ENCODE results near the gene ATG4D. TPM values are rescaled to one million over a fixed set of nuclear protein-coding genes. Genes with fewer than 3 reads are reported as not detected.
"Not testable (repeated sequence)": the region's sequence is repeated elsewhere in the genome, so short reads cannot be mapped to it uniquely, and the experiment has no call there.

ATG4D gene
- polyA plus RNA-seq, 1 of the 3 experiments (the other 2 are of a cell fraction), result 22.6 TPM

- Histone ChIP-seq H3K9me2 (no peaks in the 10 kb centered on the region), H4K20me1 (ENCODE audit: insufficient read depth) (no peaks in the 10 kb centered on the region), H3K36me3 (replicated peaks in 1 of 2; ENCODE audit: control insufficient read depth in 1 of 2, insufficient read depth in 2 of 2, low read length in 1 of 2) (no peaks in the 10 kb centered on the region), H3F3A (replicated peaks; ENCODE audit: insufficient read depth) (no peaks in the 10 kb centered on the region), H3K27me3 (ENCODE audit: insufficient read depth) (no peaks in the 10 kb centered on the region), H3K4me1 (ENCODE audit: control insufficient read depth in 1 of 2, insufficient read depth in 2 of 2, low read depth in 1 of 2, low read length in 1 of 2) (no peaks in the 10 kb centered on the region), H3K27ac (ENCODE audit: low read depth in 2 of 2, low read length in 1 of 2) (no peak overlapping the region), H3K9me3 (no peaks in the 10 kb centered on the region), H3K4me2 (no peak overlapping the region), H3K9ac (no peak overlapping the region), H2AFZ (ENCODE audit: low read depth) (no peak overlapping the region), H3K79me2 (ENCODE audit: insufficient read depth) (no peaks in the 10 kb centered on the region), H3K4me3 (ENCODE audit: low read depth in 2 of 2, low read length in 1 of 2) (no peak overlapping the region)
- DNase-seq, result no peak
- TF ChIP-seq USF2 (IDR thresholded peaks at IDR 0.05; ENCODE audit: borderline replicate concordance, low read depth, low read length), result no peak
- TF ChIP-seq NFIC (IDR thresholded peaks at IDR 0.05; ENCODE audit: borderline replicate concordance), result no peak
- TF ChIP-seq EZH2phosphoT487 (IDR thresholded peaks at IDR 0.05; ENCODE audit: borderline replicate concordance, low read depth), result no peak
- 74% methylated on average over 7 of the region's 7 CpGs for WGBS (ENCODE audit: low lambda C conversion rate)
- ChIA-PET CTCF (interaction anchor here (1.1 to 1.4 kb wide), 2 partner anchors 16 to 174 kb away, joined by 4 read pairs; no protein-coding TSS in a partner anchor), POLR2A (no interaction called here)
These were observed 18.1 kb upstream of the ATG4D start for GRCh38 chr19:10525636-10526035.

- H3K27me3 ChIP-seq (ENCODE audit: insufficient read depth); H4K20me1 ChIP-seq (ENCODE audit: insufficient read depth); H3K4me3 ChIP-seq (ENCODE audit: low read depth in 2 of 2, low read length in 1 of 2); H3K79me2 ChIP-seq (ENCODE audit: insufficient read depth); H3K9me2 ChIP-seq; H3K36me3 ChIP-seq (replicated peaks in 1 of 2; ENCODE audit: control insufficient read depth in 1 of 2, insufficient read depth in 2 of 2, low read length in 1 of 2); H3K4me2 ChIP-seq; H3K9me3 ChIP-seq; POLR2A ChIA-PET; H3K27ac ChIP-seq (ENCODE audit: low read depth in 2 of 2, low read length in 1 of 2); H3K4me1 ChIP-seq (ENCODE audit: control insufficient read depth in 1 of 2, insufficient read depth in 2 of 2, low read depth in 1 of 2, low read length in 1 of 2); DNase-seq; CTCF ChIA-PET; H3K9ac ChIP-seq; H2AFZ ChIP-seq (ENCODE audit: low read depth); H3F3A ChIP-seq (replicated peaks; ENCODE audit: insufficient read depth): not testable (repeated sequence)
- WGBS (ENCODE audit: low lambda C conversion rate), result 75% methylated on average over 8 of the region's 8 CpGs
These were observed 16.8 kb upstream of the ATG4D start for GRCh38 chr19:10526887-10527286.

- ChIA-PET POLR2A (no interaction called here), CTCF (interaction anchor here (0.6 to 4.4 kb wide), 3 partner anchors 9 to 168 kb away, joined by 3 to 18 read pairs (median 3); no protein-coding TSS in a partner anchor)
- WGBS (ENCODE audit: low lambda C conversion rate), result 88% methylated on average over 1 of the region's 1 CpG
- Histone ChIP-seq H3K4me2 (no peak overlapping the region), H3K4me1 (ENCODE audit: control insufficient read depth in 1 of 2, insufficient read depth in 2 of 2, low read depth in 1 of 2, low read length in 1 of 2) (no peaks in the 10 kb centered on the region), H3F3A (replicated peaks; ENCODE audit: insufficient read depth) (peaks cover 9% of the 10 kb centered on the region), H3K36me3 (replicated peaks in 1 of 2; ENCODE audit: control insufficient read depth in 1 of 2, insufficient read depth in 2 of 2, low read length in 1 of 2) (no peaks in the 10 kb centered on the region), H2AFZ (ENCODE audit: low read depth) (no peak overlapping the region), H3K9me3 (no peaks in the 10 kb centered on the region), H3K9me2 (no peaks in the 10 kb centered on the region), H3K27me3 (ENCODE audit: insufficient read depth) (peaks cover 9% of the 10 kb centered on the region; the same call in 1 of the 2 replicates), H4K20me1 (ENCODE audit: insufficient read depth) (no peaks in the 10 kb centered on the region), H3K4me3 (ENCODE audit: low read depth in 2 of 2, low read length in 1 of 2) (no peak overlapping the region), H3K79me2 (ENCODE audit: insufficient read depth) (no peaks in the 10 kb centered on the region), H3K9ac (no peak overlapping the region), H3K27ac (ENCODE audit: low read depth in 2 of 2, low read length in 1 of 2) (no peak overlapping the region)
- TF ChIP-seq SMC3 (IDR thresholded peaks at IDR 0.05; ENCODE audit: low read depth, low read length) (no peak), TCF12 (IDR thresholded peaks at IDR 0.05) (no peak), TEAD4 (IDR thresholded peaks at IDR 0.05; ENCODE audit: borderline replicate concordance, insufficient read depth) (no peak), ZBTB33 (IDR thresholded peaks at IDR 0.05; ENCODE audit: borderline replicate concordance, low read depth) (no peak), MAX (IDR thresholded peaks at IDR 0.05; ENCODE audit: low read depth) (no peak), RFX5 (IDR thresholded peaks at IDR 0.05; ENCODE audit: low read length) (no peak), FOXM1 (IDR thresholded peaks at IDR 0.05; ENCODE audit: low read depth) (no peak), NFIC (IDR thresholded peaks at IDR 0.05; ENCODE audit: borderline replicate concordance) (no peak), CTCF (IDR thresholded peaks at IDR 0.05) (no peak), GATA2 (CRISPR knock-in tag; IDR thresholded peaks at IDR 0.05) (no peak), FOXJ3 (CRISPR knock-in tag; IDR thresholded peaks at IDR 0.05) (no peak), JUND (IDR thresholded peaks at IDR 0.05) (no peak)
- DNase-seq, result no peak
These were observed 11.2 kb upstream of the ATG4D start for GRCh38 chr19:10532457-10532856.

Measured in SK-N-SH (cell line).